HG03045 (cell line): ENCODE data around the gene FABP3.

Experiments used
- ATAC-seq: cut with Tn5 transposase; IDR thresholded peaks from one replicate; pipeline ENCODE4 v1.9.1; 2021; ENCODE audit warnings: mild to moderate bottlenecking, moderate library complexity; ENCODE audit not compliant: unreplicated experiment

Gene FABP3

GRCh38 chr1:31324992-31325391 lies 47.9 kb downstream of the FABP3 start:
- no peak for ATAC-seq

- no peak for ATAC-seq
These were observed 48.8 kb downstream of the FABP3 start for GRCh38 chr1:31324093-31324492.

- ATAC-seq = no peak
These were observed 54.7 kb downstream of the FABP3 start for GRCh38 chr1:31318146-31318545.

GRCh38 chr1:31315902-31316301 lies 57.0 kb downstream of the FABP3 start:
- ATAC-seq = no peak
